MCF 10A (cell line): ENCODE data around the gene PRMT7. TPM values are rescaled to one million over a fixed set of nuclear protein-coding genes. Genes with fewer than 3 reads are reported as not detected.

Source experiments
- BruUV-seq: library from RNA; stranded (reverse); fragments of 400-500 nt; replicated peaks from 2 replicates; lab custom pipeline; 2021; lab: Mats Ljungman, UMichigan
- CTCF ChIA-PET: fragments of 300-600 bp; sonication (Branson Sonifier 250); formaldehyde crosslinking; extraction: SDS; loops from one replicate; lab custom pipeline; 2021; ENCODE audit warnings: antibody characterized with exemption, inconsistent platforms; lab: Yijun Ruan, JAX
- POLR2A ChIA-PET: fragments of 300-600, 350-650 bp; sonication (Branson Sonifier 250); formaldehyde crosslinking; extraction: SDS; loops from one replicate; lab custom pipeline; 2020; ENCODE audit warnings: antibody characterized with exemption, inconsistent platforms; lab: Yijun Ruan, JAX
- DNase-seq: peaks from one replicate; pipeline ENCODE4 v3.0.0-alpha.2; 2018; ENCODE audit not compliant: unreplicated experiment
- H3K27ac Mint-ChIP-seq: one replicate; pipeline ENCODE4 v1.8.0; 2022; ENCODE audit warnings: mild to moderate bottlenecking, low read depth, mixed read lengths; ENCODE audit not compliant: unreplicated experiment
- H3K27me3 Mint-ChIP-seq: one replicate; pipeline ENCODE4 v1.8.0; 2022; ENCODE audit warnings: mixed read lengths; ENCODE audit not compliant: insufficient read depth, unreplicated experiment
- H3K36me3 Mint-ChIP-seq: one replicate; pipeline ENCODE4 v1.8.0; 2022; ENCODE audit warnings: mild to moderate bottlenecking, moderate library complexity, mixed read lengths; ENCODE audit not compliant: insufficient read depth, unreplicated experiment
- H3K4me1 Mint-ChIP-seq: one replicate; pipeline ENCODE4 v1.8.0; 2022; ENCODE audit warnings: mixed read lengths; ENCODE audit not compliant: insufficient read depth, unreplicated experiment
- H3K4me3 Mint-ChIP-seq: one replicate; pipeline ENCODE4 v1.8.0; 2022; ENCODE audit warnings: mild to moderate bottlenecking, moderate library complexity, mixed read lengths; ENCODE audit not compliant: unreplicated experiment
- H3K9me3 Mint-ChIP-seq: one replicate; pipeline ENCODE4 v1.8.0; 2022; ENCODE audit warnings: mixed read lengths; ENCODE audit not compliant: unreplicated experiment
- intact Hi-C: fragments of 100-400 bp; cut with micrococcal nuclease; formaldehyde crosslinking; loops from 2 replicates; pipeline ENCODE4 v1.14.1; 2022
- total RNA-seq: library from RNA; stranded (reverse); gene quantifications from 2 replicates; pipeline ENCODE4 v1.2.3, GENCODE V29; 2022
- TF ChIP-seq, protein P1 (sequence below): fragments of 200-600 bp; IDR thresholded peaks from one replicate; pipeline ENCODE4 v1.8.0; 2022; ENCODE audit warnings: antibody characterized with exemption, mild to moderate bottlenecking; ENCODE audit not compliant: unreplicated experiment

Gene PRMT7
- total RNA-seq, 1 experiment from 2014 or later: 33.2 TPM

DNA sequence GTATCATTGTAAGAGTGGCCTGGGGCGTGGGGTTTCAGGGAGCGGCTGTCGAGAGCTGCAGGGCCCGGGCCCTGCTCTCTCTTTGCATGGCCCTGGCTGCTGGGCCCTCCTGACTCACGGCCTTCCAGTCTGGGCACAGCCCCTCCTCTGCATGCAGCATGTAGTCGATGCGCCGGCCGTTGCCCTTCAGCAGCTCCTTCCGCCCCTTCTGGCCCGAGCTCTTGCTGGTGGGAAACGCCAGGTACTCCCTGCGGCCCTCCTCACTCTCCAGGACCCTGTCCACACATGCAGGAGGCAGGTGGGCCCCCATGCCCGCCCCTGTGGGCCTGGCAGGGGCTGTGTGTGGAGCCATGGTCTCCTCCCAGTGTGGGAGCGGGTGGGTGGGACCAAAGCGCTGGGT, 50.7 kb downstream of the PRMT7 start:
- BruUV-seq: no TSS peak
- Mint-ChIP-seq H3K4me1 (peaks cover 5% of the 10 kb centered on the region), H3K4me3 (no peak overlapping the region), H3K27me3 (no peaks in the 10 kb centered on the region), H3K36me3 (peaks cover 8% of the 10 kb centered on the region), H3K9me3 (no peaks in the 10 kb centered on the region), H3K27ac (no peak overlapping the region)
- intact Hi-C loops: no loop called here
- POLR2A ChIA-PET: interaction anchor here (0.6 kb wide), 1 partner anchor 44 kb away, joined by 3 read pairs; no protein-coding TSS in a partner anchor
- no peak for DNase-seq
- TF ChIP-seq, protein P1, sequence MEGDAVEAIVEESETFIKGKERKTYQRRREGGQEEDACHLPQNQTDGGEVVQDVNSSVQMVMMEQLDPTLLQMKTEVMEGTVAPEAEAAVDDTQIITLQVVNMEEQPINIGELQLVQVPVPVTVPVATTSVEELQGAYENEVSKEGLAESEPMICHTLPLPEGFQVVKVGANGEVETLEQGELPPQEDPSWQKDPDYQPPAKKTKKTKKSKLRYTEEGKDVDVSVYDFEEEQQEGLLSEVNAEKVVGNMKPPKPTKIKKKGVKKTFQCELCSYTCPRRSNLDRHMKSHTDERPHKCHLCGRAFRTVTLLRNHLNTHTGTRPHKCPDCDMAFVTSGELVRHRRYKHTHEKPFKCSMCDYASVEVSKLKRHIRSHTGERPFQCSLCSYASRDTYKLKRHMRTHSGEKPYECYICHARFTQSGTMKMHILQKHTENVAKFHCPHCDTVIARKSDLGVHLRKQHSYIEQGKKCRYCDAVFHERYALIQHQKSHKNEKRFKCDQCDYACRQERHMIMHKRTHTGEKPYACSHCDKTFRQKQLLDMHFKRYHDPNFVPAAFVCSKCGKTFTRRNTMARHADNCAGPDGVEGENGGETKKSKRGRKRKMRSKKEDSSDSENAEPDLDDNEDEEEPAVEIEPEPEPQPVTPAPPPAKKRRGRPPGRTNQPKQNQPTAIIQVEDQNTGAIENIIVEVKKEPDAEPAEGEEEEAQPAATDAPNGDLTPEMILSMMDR: no peak
- CTCF ChIA-PET: interaction anchor here (0.6 kb wide), 1 partner anchor 526 kb away, joined by 3 read pairs; no protein-coding TSS in a partner anchor

DNA sequence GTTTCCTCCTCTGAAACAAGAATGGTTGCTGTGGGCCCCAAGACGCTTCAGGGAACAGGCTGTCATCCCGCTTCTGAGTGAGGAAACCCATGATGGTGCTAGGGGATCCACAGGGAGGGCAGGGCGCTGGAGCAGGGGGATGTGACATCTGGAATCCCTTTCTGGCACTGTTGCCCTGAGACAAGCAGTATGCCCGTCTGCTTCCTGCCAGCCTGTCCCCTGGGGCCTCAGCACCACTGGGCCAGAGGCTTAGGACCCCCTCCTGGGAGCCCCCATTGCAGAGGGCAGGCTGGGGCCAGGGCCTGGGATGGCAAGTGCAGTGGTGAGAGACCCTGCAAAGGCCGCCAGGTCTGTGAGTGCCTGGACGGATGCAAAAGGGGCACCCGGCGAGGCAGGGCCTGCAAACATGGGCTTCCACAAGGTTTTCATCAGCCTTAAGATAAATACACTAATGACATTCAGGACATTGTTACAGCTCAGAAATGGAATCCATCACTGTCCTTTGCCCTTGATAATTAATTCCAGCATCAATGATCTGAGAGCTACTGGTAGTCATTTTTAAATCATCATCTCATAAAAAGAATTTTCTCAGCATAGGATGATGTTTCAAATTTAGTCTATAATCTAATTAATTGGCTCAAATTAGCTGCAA, 51.6 kb downstream of the PRMT7 start:
- H3K36me3 Mint-ChIP-seq: peaks cover under 1% of the 10 kb centered on the region
- CTCF ChIA-PET: interaction anchor here (0.6 to 3.2 kb wide), 5 partner anchors 34 to 165 kb away, joined by 3 to 12 read pairs (median 3); no protein-coding TSS in a partner anchor
- no peak overlapping the region for H3K4me3 Mint-ChIP-seq
- DNase-seq: no peak
- intact Hi-C loops: no loop called here
- POLR2A ChIA-PET: no interaction called here
- H3K27me3 Mint-ChIP-seq: peaks cover under 1% of the 10 kb centered on the region
- H3K27ac Mint-ChIP-seq: no peak overlapping the region
- no peaks in the 10 kb centered on the region for H3K9me3 Mint-ChIP-seq
- BruUV-seq: no TSS peak
- H3K4me1 Mint-ChIP-seq: peaks cover 5% of the 10 kb centered on the region
- TF ChIP-seq, protein P1: no peak

DNA sequence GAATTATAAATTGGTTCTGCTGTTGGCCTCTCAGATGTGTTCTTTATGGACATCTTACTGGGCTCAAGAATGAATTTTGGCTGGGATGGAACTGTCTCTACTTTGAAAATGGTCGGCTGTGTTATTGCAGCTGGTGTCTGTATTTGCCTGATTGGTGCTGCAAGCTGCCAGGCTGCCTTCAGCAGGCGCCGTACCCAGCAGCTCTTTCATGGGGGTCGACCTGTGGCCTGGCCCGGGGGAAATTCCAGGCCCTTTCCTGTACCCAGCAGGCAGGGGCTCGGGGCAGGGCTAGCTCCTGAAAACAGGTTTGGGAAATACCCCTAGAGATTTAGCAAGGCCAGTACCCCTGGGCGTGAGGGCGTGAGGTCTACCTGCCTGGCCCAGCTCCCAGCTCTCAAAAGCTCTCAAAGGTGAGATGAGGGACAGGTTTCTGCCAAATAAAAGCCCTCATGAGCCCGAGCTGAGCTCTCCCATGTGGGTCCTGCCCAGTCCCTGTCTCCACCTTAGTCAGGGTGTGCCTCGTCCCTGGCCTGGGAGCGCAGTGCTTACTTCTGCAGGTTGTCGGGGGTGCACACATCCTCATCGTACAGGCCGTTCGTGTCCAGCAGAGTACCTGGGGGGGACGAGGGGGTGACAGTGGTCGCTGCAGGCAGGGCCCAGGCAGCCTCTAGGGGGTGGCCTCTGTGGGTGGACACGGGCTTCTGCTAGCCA, 52.3 kb downstream of the PRMT7 start:
- Mint-ChIP-seq H3K4me1 (peaks cover 5% of the 10 kb centered on the region), H3K27ac (no peak overlapping the region), H3K4me3 (no peak overlapping the region), H3K27me3 (peaks cover 8% of the 10 kb centered on the region), H3K9me3 (no peaks in the 10 kb centered on the region), H3K36me3 (no peaks in the 10 kb centered on the region)
- CTCF ChIA-PET: interaction anchor here (0.6 to 3.2 kb wide), 3 partner anchors 33 to 158 kb away, joined by 3 to 12 read pairs (median 3); no protein-coding TSS in a partner anchor
- no TSS peak for BruUV-seq
- DNase-seq: no peak
- POLR2A ChIA-PET: no interaction called here
- intact Hi-C loops: no loop called here
- TF ChIP-seq, protein P1: no peak
